ENCODE measurements around the gene PRKD3.

PRKD3 gene

DNA sequence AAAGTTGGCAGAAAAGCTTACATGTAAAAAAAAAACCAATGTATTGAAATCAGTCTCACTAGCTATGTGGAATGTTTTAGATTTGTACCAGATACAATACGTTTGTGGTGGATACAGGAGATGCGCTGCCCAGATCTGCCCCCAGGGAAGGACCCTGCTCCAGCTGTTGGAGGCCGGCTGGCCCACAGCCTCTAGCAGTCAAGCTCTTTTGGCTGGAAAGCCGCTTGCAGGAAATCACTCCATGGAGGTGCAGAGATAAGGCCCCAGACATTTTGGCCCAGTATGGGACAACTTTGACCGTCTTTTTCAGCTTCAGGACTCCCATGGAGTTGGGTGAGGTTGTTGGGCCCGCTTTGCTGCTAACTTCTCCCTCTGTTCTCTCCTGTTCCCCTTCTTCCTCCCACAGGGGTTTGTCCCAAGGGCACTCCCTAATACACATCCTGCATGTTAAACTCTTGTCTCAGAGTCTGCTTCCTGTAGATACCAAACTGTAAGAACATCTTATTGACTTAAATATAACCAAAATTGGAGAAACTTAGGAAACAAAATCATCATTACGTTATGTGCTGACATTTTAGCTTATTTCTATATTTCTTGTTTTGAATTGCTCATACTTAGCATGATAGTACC lies 18.1 kb upstream of the PRKD3 start:
- DNase-seq: no peak

DNA sequence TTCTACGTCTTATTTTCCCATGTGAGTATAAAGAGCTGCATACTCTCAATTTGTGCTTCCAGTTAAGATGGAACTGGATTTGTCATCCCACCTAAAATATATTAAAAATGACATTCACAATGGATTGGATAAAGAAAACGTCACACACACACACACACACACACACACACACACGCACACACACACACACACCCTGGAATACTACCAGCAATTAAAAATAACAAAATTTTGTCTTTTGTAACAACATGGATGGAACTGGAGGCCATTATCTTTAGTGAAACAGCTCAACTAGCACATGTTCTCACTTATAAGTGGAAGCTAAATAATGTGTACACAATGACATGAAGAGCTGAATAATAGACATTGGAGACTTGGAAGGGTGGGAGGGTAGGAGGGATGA lies 16.0 kb upstream of the PRKD3 start:
- no peak for DNase-seq

DNA sequence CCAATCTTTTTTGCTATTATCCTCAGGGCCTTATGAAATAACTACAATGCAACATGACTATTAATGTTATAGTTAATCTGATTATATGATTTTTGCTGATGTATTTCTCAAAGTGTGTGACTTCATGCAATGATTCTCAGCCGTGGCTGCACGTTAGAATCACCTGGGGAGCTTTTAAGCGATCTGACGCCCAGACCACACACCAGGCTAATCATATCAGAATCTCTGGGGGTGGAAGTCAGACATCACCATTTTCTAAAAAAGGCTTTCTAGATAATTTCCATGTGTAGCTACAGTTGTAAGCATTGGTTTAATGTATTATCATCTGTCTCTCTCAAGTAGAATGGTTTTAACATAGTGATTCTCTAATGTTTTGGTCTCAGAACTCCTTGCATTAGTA lies 14.3 kb upstream of the PRKD3 start:
- no peak for DNase-seq

DNA sequence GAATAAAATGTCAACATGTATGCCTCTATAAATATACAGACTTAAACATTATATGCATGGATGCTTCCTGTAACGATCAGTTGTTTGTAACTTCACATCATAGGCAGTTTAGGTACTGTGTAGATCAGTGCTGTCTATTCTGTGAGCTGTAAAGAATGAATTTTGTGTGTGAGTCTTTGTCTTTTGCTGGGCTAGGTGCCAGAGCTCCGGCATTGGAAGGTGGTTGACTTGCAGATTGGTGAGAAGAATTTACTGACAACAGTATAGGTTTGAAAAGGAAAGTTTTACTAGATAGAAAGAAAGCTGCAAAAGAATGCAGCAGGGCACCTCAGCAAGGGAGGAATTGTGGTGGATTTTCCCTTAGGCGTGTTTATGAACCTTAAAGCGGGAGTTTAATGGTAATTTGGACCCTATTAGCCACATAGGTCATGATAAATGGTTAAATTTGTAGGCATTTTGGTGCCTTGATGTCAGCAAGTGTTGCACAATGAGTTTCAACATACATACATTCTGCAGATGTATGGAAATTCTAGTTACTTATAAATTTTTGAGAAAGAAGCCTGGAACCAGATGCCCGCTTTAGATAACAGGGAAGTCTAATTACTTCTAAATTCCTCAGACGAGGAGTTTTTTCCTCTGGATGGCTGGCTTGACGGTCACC lies 13.1 kb upstream of the PRKD3 start:
- no peak for DNase-seq

DNA sequence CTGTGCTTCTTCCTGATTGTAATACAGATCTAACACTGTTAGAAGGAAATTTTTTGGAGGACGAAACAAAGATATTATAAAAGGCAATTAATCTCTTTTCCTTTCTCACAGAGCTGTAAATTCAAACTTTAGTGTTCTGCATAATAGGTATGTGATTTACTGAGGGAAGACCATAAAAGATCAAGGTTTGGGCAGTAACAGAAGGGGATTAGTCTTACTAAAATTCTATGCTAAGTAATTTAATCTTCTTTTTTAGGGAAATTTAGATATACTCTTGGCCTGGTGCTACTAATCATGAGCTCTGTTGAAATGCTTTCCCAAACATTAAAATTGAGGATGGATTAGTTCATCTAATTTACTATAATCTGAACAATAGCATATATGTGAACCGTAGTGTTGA lies 11.0 kb upstream of the PRKD3 start:
- no peak for DNase-seq

DNA sequence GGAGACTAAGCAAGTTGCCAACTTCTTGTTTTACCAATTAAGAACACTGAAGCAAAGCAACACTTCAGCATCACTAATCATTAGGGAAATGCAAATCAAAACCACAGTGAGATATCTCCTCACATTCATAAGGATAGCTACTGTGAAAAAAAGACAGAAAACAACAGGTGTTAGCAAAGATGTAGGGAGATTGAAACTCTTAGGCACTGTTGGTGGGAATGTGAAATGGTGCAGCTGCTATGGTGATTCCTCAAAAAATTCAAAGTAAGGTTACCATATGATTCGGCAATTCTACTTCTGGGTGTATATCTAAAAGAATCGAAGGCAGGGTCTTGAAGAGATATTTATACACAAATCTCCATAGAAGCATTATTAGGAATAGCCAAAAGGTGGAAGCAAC lies 8.6 kb upstream of the PRKD3 start:
- DNase-seq: no peak

DNA sequence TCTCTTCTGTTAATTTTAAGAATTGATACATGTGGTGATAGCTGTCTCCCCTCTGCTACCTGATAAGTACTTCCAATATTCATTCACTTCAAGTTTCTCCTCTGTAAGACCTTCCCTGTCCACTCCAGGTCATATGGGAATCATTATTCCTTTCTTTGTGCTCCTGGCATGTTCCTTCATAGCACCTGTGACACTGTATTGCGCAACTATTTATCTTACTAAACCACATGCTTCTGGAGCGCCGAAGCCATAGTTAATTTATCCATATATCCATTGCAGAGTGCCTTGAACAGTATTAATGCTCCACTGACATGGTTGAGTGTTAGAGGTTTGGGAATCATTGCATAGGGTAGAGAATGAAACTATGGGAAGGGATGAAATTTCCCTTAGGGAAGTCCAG lies 7.9 kb upstream of the PRKD3 start:
- no peak for DNase-seq

DNA sequence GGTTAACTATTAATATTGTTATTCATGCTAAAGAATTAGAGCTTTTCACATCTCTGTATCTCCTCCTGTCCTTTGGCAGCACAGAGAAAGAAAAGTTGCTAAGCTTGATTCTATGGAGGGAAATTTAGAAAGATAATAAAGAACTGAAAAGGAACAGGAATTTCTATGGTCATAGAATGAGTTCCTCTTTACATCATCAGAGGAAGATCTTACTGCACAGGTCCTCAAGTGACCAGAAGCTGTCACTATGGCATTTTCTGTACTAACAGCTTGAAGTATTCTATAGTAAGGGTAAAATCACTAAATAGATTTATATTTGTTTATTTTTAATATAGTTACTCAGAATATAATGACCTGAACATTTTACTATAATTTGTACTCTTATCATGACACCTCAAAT lies 6.0 kb upstream of the PRKD3 start:
- DNase-seq: no peak

DNA sequence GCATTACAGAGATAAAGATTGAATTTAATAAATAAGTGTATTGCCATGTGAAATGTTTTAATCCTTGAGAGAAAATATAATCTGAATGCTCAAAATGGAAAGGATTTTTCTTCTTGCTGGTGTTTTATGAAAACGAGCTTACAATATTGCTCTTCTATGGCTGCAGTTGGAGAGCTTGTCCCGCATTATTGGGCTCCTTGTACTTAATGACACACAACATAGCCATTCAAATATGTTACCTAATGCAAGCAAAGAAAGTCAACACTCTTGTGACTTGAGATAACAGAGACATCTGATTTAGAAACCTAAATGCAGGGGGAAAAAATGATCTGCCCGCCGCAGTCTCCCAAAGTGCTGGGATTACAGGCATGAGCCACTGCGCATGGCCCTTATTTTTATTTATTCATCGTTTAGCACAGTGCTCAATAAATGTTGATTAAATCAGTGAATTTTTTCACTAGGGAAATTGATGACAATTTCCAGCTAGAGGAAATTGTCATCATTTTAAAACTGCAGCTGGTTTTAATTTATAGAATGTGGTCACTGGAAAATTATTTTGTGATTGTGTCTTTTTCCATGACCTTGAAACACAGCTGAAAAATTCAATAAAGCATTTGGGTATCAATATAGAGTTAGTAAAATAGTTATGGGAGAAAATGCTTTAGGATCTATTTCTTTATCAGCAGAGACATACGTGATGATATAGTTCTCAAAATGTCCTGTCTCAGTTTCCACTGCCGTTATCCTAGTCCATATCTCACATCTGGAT lies 2.4 kb upstream of the PRKD3 start:
- no peak for DNase-seq

DNA sequence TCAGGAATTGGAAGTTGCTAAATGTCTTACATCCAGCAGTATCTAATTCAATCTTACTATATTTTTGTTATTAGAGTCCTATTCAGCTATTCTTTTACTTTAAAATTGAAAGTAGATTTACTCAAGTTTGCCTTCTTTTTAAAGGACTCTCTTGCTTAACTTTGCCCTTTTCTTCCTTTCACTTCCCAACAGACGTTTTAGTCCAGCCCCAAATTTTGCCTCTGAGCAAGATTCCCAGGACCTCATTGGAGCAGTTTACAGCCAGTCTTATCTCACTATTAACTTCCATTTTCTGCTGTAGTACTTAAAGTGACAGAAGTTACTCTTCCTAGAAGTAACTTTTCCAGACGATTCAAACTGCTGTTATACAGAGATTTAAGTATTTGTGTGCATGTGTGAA lies 1.7 kb upstream of the PRKD3 start:
- DNase-seq: no peak

DNA sequence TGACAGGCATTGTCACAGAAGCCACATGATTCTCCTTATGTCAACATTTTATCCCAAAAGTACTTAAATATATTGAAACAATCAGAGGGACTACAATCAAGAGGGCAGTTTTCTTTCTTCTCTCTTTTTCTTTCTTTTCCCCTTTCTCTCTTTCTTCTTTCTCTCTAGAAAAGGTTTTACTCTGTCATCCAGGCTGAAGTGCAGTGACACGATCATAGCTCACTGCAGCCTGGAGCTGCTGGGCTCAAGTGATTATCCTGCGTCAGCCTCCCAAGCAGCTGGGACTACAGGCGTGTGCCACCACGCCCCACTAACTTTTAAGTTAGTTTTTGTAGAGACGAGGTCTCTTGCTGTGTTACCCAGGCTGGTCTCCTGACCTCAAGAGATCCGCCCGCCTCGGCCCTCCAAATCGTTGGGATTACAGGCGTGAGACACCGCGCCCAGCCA lies 1.0 kb upstream of the PRKD3 start:
- DNase-seq: no peak

DNA sequence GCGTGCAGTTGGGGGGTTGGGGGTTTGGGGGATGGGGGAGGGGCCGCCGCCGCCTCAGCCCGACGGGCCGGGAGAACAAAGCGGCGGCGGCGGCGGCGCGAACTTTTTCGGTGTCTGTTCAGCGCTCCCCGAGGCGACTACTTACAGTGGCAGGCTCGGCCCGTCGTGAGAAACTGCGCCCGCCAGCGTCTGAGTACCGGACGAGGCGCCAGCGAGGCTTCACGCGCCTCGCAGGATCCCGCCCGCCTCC lies 172 bp downstream of the PRKD3 start:
- DNase-seq: peak; percentile 84

DNA sequence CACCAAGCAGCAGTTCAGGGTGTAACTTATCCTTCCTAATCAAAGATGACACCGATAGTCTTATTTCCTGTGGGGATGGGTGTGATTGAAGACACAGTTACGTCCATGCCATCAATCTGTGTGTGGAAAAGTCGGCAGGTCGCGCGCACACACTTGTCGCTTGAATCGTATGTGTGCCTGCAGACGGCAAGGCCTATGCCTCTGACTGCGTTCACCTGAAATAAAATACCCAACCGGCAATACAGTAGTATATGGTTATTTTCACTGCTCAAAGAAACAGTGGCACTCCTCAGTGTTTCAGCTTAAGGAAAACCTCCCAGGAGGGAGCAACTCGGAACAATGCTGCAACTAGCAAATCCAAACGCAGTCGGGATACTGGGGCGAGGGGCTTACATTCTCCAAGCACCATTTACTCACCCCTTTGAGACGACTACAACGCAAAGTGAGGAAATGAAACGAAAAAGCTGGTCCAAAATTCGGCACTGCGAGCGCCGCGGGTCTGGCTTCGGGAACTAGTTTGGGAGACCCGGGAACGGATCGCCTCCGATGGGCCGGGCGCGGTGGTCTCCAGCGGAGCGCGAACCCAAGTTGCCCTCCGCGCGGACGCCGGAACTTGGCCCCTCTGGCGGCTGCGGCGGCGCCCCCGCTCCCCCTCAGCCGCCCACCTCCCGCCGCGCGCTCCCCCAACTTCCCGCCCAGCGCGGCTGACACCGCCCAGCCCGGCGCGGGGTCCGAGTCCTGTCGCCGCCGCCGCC lies 675 bp downstream of the PRKD3 start:
- DNase-seq: peak; percentile 66

DNA sequence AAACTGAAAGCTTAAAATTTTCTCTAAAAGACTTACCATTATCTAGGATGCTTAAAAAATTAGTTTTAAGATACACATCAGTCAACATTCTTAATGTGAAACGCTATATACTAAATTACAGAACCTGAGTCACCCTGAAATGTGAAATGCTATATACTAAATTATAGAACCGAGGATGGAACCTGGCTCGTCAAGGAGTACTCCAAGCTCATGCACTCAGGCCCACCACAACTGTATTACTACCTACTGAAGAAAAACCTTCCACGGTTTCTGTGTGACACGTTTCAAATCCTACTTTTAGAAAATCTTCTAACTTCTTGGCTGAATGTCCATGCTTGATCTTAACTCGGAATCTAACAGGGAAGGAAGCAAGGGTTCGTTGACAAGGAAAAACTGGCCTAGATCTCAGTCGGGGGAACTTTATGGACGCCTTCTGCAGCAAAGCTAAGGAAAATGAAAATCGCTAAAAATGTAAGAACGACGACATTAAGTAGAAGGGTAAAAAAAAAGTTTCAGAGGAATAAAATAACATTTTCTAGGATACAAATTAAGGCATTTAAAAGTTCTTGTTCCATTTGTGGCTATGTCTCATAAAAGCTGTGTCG lies 1.4 kb downstream of the PRKD3 start:
- no peak for DNase-seq

DNA sequence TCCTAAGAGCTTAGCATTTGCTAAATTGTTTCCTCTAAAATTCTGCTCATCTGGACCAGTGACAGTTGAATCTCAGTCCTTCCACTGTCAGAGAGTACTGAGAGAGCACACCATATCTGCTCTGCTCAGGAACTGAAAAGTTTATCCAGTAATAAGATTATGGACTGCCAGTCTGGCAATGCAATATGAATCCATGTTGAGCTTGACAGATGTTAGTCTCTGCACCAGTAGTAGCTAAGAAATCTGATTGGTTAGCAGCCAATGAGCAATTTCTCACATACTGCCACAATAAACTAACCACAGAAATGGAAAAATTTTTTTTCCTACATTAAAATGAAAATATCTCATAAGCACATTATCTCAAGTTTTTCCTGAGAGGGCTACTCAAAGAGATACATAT lies 2.3 kb downstream of the PRKD3 start:
- peak; percentile 23 for DNase-seq

DNA sequence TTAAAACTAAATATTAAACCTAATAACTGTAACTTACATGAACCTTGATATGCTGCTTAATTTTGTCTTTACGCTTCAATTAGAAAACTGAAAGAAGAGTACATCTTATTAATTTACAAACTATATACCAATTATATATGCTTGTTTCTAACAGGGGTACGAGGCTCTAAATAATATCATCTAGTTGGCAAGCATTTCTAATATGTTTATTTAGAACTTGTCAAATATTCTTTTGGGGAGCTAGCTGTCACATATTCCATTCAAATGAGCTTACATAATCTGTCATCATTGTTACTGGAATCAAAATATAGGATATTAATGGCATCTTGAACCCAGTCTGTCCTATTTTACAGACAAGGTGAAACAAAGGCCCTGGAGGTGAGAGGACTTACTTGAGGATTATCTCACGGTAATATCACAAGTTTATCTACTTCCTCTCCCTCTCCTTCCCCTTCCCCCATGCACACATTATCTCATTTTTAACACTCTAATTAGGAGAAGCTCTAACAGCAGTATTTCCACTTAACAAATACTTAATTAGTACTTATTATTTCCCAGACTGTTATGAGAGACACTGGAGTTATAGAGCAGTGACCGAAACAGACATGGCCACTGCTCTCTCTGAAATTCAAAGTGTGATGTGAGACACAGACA lies 3.5 kb downstream of the PRKD3 start:
- no peak for DNase-seq

DNA sequence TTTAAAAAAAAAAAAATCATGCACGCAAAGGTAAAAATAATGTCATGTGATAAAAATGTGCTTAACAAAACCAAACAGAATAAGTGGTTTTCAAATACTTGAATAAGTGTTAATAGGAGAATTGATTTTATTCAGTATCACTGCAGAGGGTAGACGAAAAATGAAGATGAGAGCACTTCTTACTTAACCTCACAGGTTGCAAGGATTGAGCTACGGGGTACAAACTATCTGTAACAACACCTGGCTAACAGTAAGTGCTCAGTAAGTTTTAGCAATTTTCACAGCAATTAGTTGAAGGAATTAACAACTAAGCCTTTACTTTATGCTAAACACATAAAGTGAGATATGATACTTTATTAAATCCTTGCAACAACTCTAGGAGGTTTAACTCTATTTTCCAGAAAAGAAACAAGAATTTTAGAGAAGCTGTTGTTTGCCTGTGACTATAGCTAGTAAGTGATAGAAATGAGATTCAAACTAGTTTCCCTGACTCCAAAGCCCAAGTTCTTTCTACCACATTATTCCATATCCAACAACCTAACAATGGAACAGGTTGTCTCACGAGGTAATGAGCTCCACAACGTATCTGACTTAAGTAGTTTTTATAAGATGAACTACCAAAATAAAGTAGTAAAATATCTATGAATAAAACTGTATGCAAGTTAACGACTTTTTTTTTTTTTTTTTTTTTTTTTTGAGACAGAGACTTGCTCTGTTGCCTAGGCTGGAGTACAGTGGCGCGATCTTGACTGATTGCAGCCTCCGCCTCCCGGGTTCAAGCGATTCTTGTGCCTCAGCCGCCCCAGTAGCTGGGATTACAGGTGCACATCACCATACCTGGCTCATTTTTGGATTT lies 4.7 kb downstream of the PRKD3 start:
- no peak for DNase-seq

DNA sequence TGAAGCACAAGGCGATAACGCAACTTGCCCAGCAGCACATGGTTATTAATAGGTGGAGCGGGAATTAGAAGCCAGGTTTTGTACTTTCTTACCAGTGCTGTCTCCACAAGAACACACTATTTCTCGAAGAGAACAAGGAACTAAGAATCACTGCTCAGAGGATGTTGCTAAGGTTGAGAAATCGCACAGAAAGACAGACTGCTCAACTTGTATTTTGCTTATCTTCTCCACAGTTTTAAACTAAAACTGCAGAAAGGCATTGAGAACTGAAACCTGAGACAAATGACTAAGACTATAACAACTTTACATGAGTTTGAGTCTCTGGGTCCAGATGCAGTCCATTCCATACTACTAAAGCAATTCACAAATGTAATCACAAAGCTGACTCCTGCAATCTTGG lies 6.2 kb downstream of the PRKD3 start:
- no peak for DNase-seq

DNA sequence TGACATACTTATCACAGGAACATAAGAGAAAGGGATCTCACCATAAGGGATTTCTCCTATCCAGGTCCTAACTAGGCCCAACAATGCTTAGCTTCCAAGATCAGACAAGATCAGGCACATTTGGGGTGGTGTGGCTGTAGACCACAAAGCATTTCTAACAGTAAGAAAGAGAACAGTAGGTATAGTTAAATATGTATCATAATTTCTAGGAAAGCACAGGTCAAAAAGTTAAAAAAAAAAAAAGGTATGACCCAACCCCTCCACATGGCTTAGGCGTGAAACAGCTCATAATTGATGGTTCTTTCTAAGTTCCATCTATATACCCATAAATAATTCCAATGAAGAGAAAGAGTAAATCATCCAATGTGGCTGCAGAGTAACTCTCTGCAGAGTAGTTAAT lies 6.9 kb downstream of the PRKD3 start:
- no peak for DNase-seq

DNA sequence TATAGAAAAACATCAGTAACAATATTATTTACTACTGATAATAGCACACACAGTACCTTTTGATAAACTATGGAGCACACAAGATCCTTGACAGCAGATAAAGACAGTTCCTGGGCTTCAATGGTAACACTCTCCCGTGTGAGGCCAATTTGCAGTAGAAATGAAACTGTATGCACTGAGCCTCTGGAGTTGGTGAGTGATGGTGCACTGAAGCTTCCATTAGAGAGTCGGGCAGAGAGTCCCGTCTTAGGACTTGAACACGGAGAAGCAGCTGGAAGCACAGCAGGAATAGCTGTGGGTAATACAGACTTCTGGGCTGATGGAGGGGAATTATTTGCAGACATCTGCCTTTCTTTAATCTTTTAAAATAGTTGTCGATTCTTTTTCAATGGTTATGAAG lies 8.5 kb downstream of the PRKD3 start:
- no peak for DNase-seq

DNA sequence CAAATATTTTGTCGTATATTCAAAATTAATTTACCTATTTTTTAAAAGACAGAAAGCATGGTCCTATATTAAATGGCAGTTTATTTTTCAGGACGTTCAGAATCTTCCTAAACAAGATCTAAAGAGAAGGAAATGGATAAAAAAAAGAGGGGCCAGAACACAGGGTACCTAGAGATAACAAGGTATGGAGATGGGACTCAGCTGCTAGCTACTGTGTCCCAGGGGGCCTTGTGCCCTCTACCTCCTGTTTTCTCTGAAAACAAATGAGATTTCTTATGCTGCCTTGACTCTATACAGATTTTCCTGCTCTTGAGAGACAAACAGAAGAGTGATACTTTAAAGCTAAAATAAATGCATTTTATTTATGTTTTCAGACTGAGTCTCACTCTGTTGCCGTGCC lies 9.3 kb downstream of the PRKD3 start:
- DNase-seq: no peak

DNA sequence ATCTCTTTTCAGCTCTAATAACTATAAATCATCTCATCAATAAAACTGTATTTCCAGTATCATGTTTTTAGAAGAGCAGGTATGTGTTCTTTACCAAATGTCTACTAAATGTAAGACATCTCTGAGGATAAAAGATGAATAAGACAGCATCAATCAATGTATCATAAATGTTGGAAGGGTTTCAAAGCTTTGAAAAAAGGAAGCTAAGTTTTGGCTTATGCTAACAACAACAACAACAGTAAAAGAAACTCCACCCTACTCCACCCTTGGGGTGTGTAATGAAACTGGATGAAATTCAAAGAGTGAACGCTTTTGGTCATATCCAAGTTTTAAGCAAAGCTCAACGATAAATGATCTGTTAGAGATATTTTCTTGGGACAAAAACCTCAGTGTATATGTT lies 17.1 kb downstream of the PRKD3 start:
- no peak for DNase-seq
